HG03060 (cell line): ENCODE data around the gene ARID4B.
"Not testable (repeated sequence)": the region's sequence is repeated elsewhere in the genome, so short reads cannot be mapped to it uniquely, and the experiment has no call there.

ENCODE experiments used
- ATAC-seq: cut with Tn5 transposase; IDR thresholded peaks from one replicate; pipeline ENCODE4 v1.9.1; 2021; ENCODE audit warnings: low read depth, moderate number of reproducible peaks; ENCODE audit not compliant: unreplicated experiment

Gene ARID4B

GRCh38 chr1:235330918-235331285 lies 2.9 kb upstream of the ARID4B start:
- ATAC-seq: no peak

- ATAC-seq: peak; percentile 11
Measured at GRCh38 chr1:235329139-235329902, 1.3 kb upstream of the ARID4B start.

- peak; percentile 73 for ATAC-seq
Measured at GRCh38 chr1:235328271-235329138, 526 bp upstream of the ARID4B start, which contains the start of gene GGPS1. TSS of gene GGPS1 (plus strand) at chr1:235328570. CDS start at chr1:235335265, 6,695 bp downstream.

GRCh38 chr1:235326719-235327558 lies 1.0 kb downstream of the ARID4B start:
- no peak for ATAC-seq

- ATAC-seq: no peak
Measured at GRCh38 chr1:235325854-235326253, 2.1 kb downstream of the ARID4B start.

- ATAC-seq: no peak
Measured at GRCh38 chr1:235325139-235325538, 2.8 kb downstream of the ARID4B start.

- no peak for ATAC-seq
Measured at GRCh38 chr1:235324296-235324695, 3.7 kb downstream of the ARID4B start.

GRCh38 chr1:235320521-235321179 lies 7.3 kb downstream of the ARID4B start:
- ATAC-seq: no peak

GRCh38 chr1:235319255-235319654 lies 8.7 kb downstream of the ARID4B start:
- no peak for ATAC-seq

GRCh38 chr1:235317168-235317567 lies 10.8 kb downstream of the ARID4B start:
- ATAC-seq: no peak

GRCh38 chr1:235315735-235316134 lies 12.2 kb downstream of the ARID4B start:
- ATAC-seq: no peak

- no peak for ATAC-seq
Measured at GRCh38 chr1:235315173-235315572, 12.8 kb downstream of the ARID4B start.

- no peak for ATAC-seq
Measured at GRCh38 chr1:235313931-235314678, 13.9 kb downstream of the ARID4B start.

- ATAC-seq: no peak
Measured at GRCh38 chr1:235313262-235313661, 14.7 kb downstream of the ARID4B start.

- ATAC-seq: not testable (repeated sequence)
Measured at GRCh38 chr1:235309206-235309605, 18.8 kb downstream of the ARID4B start.

GRCh38 chr1:235307158-235308124 lies 20.5 kb downstream of the ARID4B start:
- no peak for ATAC-seq

GRCh38 chr1:235304549-235305451 lies 23.2 kb downstream of the ARID4B start:
- ATAC-seq: no peak
